CD14-positive monocyte (primary cell): ENCODE data around the gene CALHM2. TPM values are rescaled to one million over a fixed set of nuclear protein-coding genes. Genes with fewer than 3 reads are reported as not detected.

Source experiments
- DNase-seq, 3 donors: peaks; one replicate each; pipeline ENCODE4 v3.0.0-alpha.2; 2011 to 2022
- H2AFZ ChIP-seq: 2 replicates; pipeline ENCODE4 v1.6.0; 2012; ENCODE audit warnings: mild to moderate bottlenecking, low read depth, low read length, inconsistent platforms; ENCODE audit not compliant: insufficient read depth, poor library complexity, severe bottlenecking
- H3K27ac ChIP-seq, 2 donors: 1 replicate in 1 of 2; 2 replicates in 1 of 2; pipeline ENCODE4 v1.5.1; 2012 to 2013; ENCODE audit warnings: low read length in 2 of 2, control low read depth in 1 of 2, inconsistent platforms in 1 of 2, low read depth in 1 of 2, mild to moderate bottlenecking in 1 of 2
- H3K27me3 ChIP-seq, 2 donors: one replicate each; pipeline versions ENCODE4 v1.6.0 to v1.6.1; 2011 to 2013; ENCODE audit warnings: low read length in 2 of 2; ENCODE audit not compliant: control insufficient read depth in 2 of 2, insufficient read depth in 2 of 2
- H3K36me3 ChIP-seq, 2 donors: replicated peaks in 1 of 2; 1 replicate in 1 of 2; 2 replicates in 1 of 2; pipeline versions ENCODE4 v1.5.1 to v1.6.1; 2012 to 2013; ENCODE audit warnings: low read length in 2 of 2, control low read depth in 1 of 2, inconsistent platforms in 1 of 2, mild to moderate bottlenecking in 1 of 2; ENCODE audit not compliant: insufficient read depth in 2 of 2, control insufficient read depth in 1 of 2
- H3K4me1 ChIP-seq, 2 donors: 1 replicate in 1 of 2; 2 replicates in 1 of 2; pipeline versions ENCODE4 v1.5.1 to v1.6.1; 2012 to 2013; ENCODE audit warnings: low read length in 2 of 2, control low read depth in 1 of 2, inconsistent platforms in 1 of 2, mild to moderate bottlenecking in 1 of 2, moderate library complexity in 1 of 2; ENCODE audit not compliant: insufficient read depth in 2 of 2, control insufficient read depth in 1 of 2
- H3K4me2 ChIP-seq: replicated peaks from 2 replicates; pipeline ENCODE3; 2012; ENCODE audit warnings: low read length, moderate library complexity, mild to moderate bottlenecking; ENCODE audit not compliant: poor library complexity, severe bottlenecking; ENCODE audit errors: extremely low read depth
- H3K4me3 ChIP-seq, 3 experiments: fragments of 200-600 bp in 1 of 3; sonication (generic) in 1 of 3; replicated peaks in 1 of 3; 1 replicate in 2 of 3; 2 replicates in 1 of 3; pipeline ENCODE4 v1.5.1; 2011 to 2013; ENCODE audit warnings: low read length in 3 of 3, mild to moderate bottlenecking in 3 of 3, control low read depth in 2 of 3, low read depth in 2 of 3, inconsistent platforms in 1 of 3, moderate library complexity in 1 of 3
- H3K79me2 ChIP-seq: 2 replicates; pipeline ENCODE4 v1.6.0; 2012; ENCODE audit warnings: mild to moderate bottlenecking, control low read depth, inconsistent platforms, low read length, moderate library complexity; ENCODE audit not compliant: insufficient read depth
- H3K9ac ChIP-seq: 2 replicates; pipeline ENCODE4 v1.6.0; 2017; ENCODE audit warnings: low read length, mild to moderate bottlenecking; ENCODE audit not compliant: insufficient read depth, poor library complexity, severe bottlenecking
- H3K9me3 ChIP-seq, 2 donors: replicated peaks in 1 of 2; 1 replicate in 1 of 2; 2 replicates in 1 of 2; pipeline versions ENCODE4 v1.5.1 to v1.6.1; 2012 to 2013; ENCODE audit warnings: low read length in 2 of 2, control low read depth in 1 of 2; ENCODE audit not compliant: control insufficient read depth in 1 of 2, insufficient read depth in 1 of 2
- H4K20me1 ChIP-seq: 2 replicates; pipeline ENCODE4 v1.6.0; 2012; ENCODE audit warnings: mild to moderate bottlenecking, low read length, control low read depth, moderate library complexity; ENCODE audit not compliant: insufficient read depth
- H3K27ac Mint-ChIP-seq, 7 donors: one replicate each; pipeline ENCODE4 v1.8.0; 2020; ENCODE audit warnings: mild to moderate bottlenecking in 7 of 7, mixed read lengths in 7 of 7, moderate library complexity in 6 of 7, inconsistent platforms in 2 of 7
- H3K27me3 Mint-ChIP-seq, 3 donors: one replicate each; pipeline ENCODE4 v1.8.0; 2021 to 2022; ENCODE audit warnings: low read depth in 3 of 3, mild to moderate bottlenecking in 3 of 3, mixed read lengths in 3 of 3, moderate library complexity in 3 of 3, inconsistent platforms in 1 of 3
- H3K36me3 Mint-ChIP-seq, 2 donors: one replicate each; pipeline ENCODE4 v1.8.0; 2020; ENCODE audit warnings: mixed read lengths in 2 of 2, inconsistent platforms in 1 of 2, mild to moderate bottlenecking in 1 of 2
- H3K4me1 Mint-ChIP-seq: one replicate; pipeline ENCODE4 v1.8.0; 2020; ENCODE audit warnings: mild to moderate bottlenecking, mixed read lengths
- H3K4me3 Mint-ChIP-seq, 2 donors: one replicate each; pipeline ENCODE4 v1.8.0; 2020; ENCODE audit warnings: mild to moderate bottlenecking in 2 of 2, mixed read lengths in 2 of 2, moderate library complexity in 1 of 2
- H3K9me3 Mint-ChIP-seq, 7 donors: one replicate each; pipeline ENCODE4 v1.8.0; 2020 to 2022; ENCODE audit warnings: mixed read lengths in 7 of 7, mild to moderate bottlenecking in 6 of 7, moderate library complexity in 6 of 7, inconsistent platforms in 2 of 7
- CTCF ChIP-seq: fragments of 200-600 bp; IDR thresholded peaks from one replicate; pipeline ENCODE4 v1.8.0; 2022; ENCODE audit warnings: antibody characterized with exemption, mild to moderate bottlenecking
- WGBS: methylation state at CpG from one replicate; pipeline ENCODE4 v1.1.5; 2013; ENCODE audit warnings: missing lambda C conversion rate; ENCODE audit not compliant: insufficient coverage; 5-methylcytosine and 5-hydroxymethylcytosine counted together
- intact Hi-C, 2 donors: fragments of 100-400 bp; cut with micrococcal nuclease; formaldehyde crosslinking; loops; one replicate each; pipeline versions ENCODE4 v1.15.0 to v1.15.1; 2023
- polyA plus RNA-seq, 3 donors: library from polyadenylated mRNA; depleted of rRNA in 1 of 3; unstranded in 2 of 3; stranded (reverse) in 1 of 3; fragments of 300-500 nt in 2 of 3; fragments of >200 nt in 1 of 3; fragmentation: Illumina TruSeq in 2 of 3; gene quantifications; 1 replicate in 2 of 3; 2 replicates in 1 of 3; pipeline ENCODE4 v1.2.3, GENCODE V29; 2012 to 2021

The CALHM2 gene
- polyA plus RNA-seq, 3 donors = 48.4 to 80.7 (median 66.5) TPM

- Mint-ChIP-seq H3K36me3 (no peaks in the 10 kb centered on the region), H3K4me1 (peaks cover 20% of the 10 kb centered on the region), H3K27ac (no peak overlapping the region), H3K9me3 (no peaks in the 10 kb centered on the region), H3K27me3 (peaks cover 0 to 6% (median 1%) of the 10 kb centered on the region in 3 donors), H3K4me3 (no peak overlapping the region)
- H3K4me2 ChIP-seq = no peak overlapping the region
- intact Hi-C loops = no loop called here
- H3K79me2 ChIP-seq = no peaks in the 10 kb centered on the region
- 95% methylated on average over 35 of the region's 39 CpGs for WGBS
- H4K20me1 ChIP-seq = no peaks in the 10 kb centered on the region
- no peaks in the 10 kb centered on the region for H3K27me3 ChIP-seq
- H3K27ac ChIP-seq = no peak overlapping the region
- peaks cover 17 to 28% of the 10 kb centered on the region in 2 donors for H3K4me1 ChIP-seq
- no peak for TF ChIP-seq CTCF
- no peaks in the 10 kb centered on the region for H3K9me3 ChIP-seq
- no peaks in the 10 kb centered on the region for H3K36me3 ChIP-seq
- no peak overlapping the region for H3K9ac ChIP-seq
- DNase-seq = no peak
- no peak overlapping the region for H2AFZ ChIP-seq
- H3K4me3 ChIP-seq = no peak overlapping the region
These were observed 5.9 kb upstream of the CALHM2 start for GRCh38 chr10:103457896-103458583.

- no peak overlapping the region for H3K4me3 ChIP-seq
- 97% methylated on average over 6 of the region's 8 CpGs for WGBS
- TF ChIP-seq CTCF = no peak
- Mint-ChIP-seq H3K27me3 (peaks cover 0 to 6% (median 4%) of the 10 kb centered on the region in 3 donors), H3K4me1 (peaks cover 27% of the 10 kb centered on the region), H3K36me3 (no peaks in the 10 kb centered on the region), H3K4me3 (no peak overlapping the region), H3K9me3 (no peaks in the 10 kb centered on the region), H3K27ac (no peak overlapping the region)
- H3K27me3 ChIP-seq = no peaks in the 10 kb centered on the region
- H3K79me2 ChIP-seq = no peaks in the 10 kb centered on the region
- no peaks in the 10 kb centered on the region for H4K20me1 ChIP-seq
- no peaks in the 10 kb centered on the region for H3K36me3 ChIP-seq
- DNase-seq = no peak
- H3K9me3 ChIP-seq = no peaks in the 10 kb centered on the region
- intact Hi-C loops = no loop called here
- no peak overlapping the region for H3K27ac ChIP-seq
- no peak overlapping the region for H3K9ac ChIP-seq
- H3K4me2 ChIP-seq = no peak overlapping the region
- no peak overlapping the region for H2AFZ ChIP-seq
- H3K4me1 ChIP-seq = peaks cover 25 to 36% of the 10 kb centered on the region in 2 donors
These were observed 5.1 kb upstream of the CALHM2 start for GRCh38 chr10:103457176-103457712.
